Measurements from ENCODE around the gene CRLF1.

DNA sequence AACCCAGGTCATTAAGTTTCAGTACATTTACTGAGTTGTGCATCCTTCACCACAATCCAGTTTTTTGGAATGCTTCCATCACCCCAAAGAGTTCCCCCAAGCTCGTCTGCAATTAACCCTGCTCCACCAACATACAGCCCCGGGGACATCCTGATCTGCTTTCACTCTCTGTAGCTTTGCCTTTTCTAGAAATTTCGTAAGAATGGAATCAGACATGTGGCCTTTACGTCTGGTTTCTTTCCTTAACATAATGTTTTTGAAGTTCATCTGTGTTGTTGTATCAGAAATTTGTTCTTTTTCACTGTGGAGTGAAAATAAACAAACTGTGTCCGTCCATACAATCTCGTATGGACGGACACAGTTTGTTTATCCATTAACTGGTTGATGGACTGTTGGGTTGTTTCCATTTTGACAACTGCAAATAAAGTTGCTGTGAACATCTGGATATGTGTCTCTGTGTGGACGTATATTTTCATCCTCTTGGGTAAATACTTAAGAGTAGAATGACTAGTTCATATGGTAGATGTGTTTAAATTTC, 33.2 kb upstream of the CRLF1 start:
- TF ChIP-seq, protein P1, sequence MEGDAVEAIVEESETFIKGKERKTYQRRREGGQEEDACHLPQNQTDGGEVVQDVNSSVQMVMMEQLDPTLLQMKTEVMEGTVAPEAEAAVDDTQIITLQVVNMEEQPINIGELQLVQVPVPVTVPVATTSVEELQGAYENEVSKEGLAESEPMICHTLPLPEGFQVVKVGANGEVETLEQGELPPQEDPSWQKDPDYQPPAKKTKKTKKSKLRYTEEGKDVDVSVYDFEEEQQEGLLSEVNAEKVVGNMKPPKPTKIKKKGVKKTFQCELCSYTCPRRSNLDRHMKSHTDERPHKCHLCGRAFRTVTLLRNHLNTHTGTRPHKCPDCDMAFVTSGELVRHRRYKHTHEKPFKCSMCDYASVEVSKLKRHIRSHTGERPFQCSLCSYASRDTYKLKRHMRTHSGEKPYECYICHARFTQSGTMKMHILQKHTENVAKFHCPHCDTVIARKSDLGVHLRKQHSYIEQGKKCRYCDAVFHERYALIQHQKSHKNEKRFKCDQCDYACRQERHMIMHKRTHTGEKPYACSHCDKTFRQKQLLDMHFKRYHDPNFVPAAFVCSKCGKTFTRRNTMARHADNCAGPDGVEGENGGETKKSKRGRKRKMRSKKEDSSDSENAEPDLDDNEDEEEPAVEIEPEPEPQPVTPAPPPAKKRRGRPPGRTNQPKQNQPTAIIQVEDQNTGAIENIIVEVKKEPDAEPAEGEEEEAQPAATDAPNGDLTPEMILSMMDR (IDR thresholded peaks at IDR 0.05; ENCODE audit: insufficient read depth, low read length, poor library complexity, severe bottlenecking), result no peak
- no peak for TF ChIP-seq EZH2phosphoT487 (conservative IDR thresholded peaks at IDR 0.05; ENCODE audit: low read length)
